ENCODE data around the gene SERTAD2.

- TF ChIP-seq CTCF (IDR thresholded peaks at IDR 0.05) (no peak), POLR2A (IDR thresholded peaks at IDR 0.05) (no peak), POLR2AphosphoS5 (IDR thresholded peaks at IDR 0.05) (no peak)
Measured at GRCh38 chr2:64675860-64676259, 22.1 kb upstream of the SERTAD2 start.
